Right cardiac atrium (tissue), 5 donors: ENCODE data around the gene TBPL2. TPM values are rescaled to one million over a fixed set of nuclear protein-coding genes. Genes with fewer than 3 reads are reported as not detected.
"Not testable (repeated sequence)": the region's sequence is repeated elsewhere in the genome, so short reads cannot be mapped to it uniquely, and the experiment has no call there.

Source experiments
- ATAC-seq, 2 donors: fragments of 200-7000 bp; cut with Tn5 transposase; one replicate each; pipeline versions ENCODE4 v1.8.0 to v1.9.1; 2020; ENCODE audit warnings: moderate library complexity in 2 of 2, mild to moderate bottlenecking in 1 of 2
- DNase-seq, 3 donors: peaks; one replicate each; pipeline ENCODE4 v3.0.0-alpha.2; 2020
- H3K27ac ChIP-seq: one replicate; pipeline ENCODE4 v1.5.1; 2013; ENCODE audit warnings: mild to moderate bottlenecking, low read length, control low read depth, moderate library complexity
- H3K27me3 ChIP-seq: one replicate; pipeline ENCODE4 v1.6.1; 2013; ENCODE audit not compliant: control insufficient read depth, insufficient read depth
- H3K4me1 ChIP-seq: one replicate; pipeline ENCODE4 v1.6.1; 2013; ENCODE audit warnings: low read length; ENCODE audit not compliant: control insufficient read depth, insufficient read depth
- H3K4me3 ChIP-seq: one replicate; pipeline ENCODE4 v1.5.1; 2013; ENCODE audit warnings: low read length, control low read depth
- H3K9me3 ChIP-seq: one replicate; pipeline ENCODE4 v1.6.1; 2013; ENCODE audit warnings: low read length; ENCODE audit not compliant: control insufficient read depth
- WGBS: extraction: QIAGEN DNeasy Blood & Tissue Kit; methylation state at CpG from one replicate; pipeline ENCODE4 v1.1.7; 2013; 5-methylcytosine and 5-hydroxymethylcytosine counted together
- intact Hi-C, 4 donors: fragments of 100-400 bp; cut with DNase I; formaldehyde crosslinking; loops; one replicate each; pipeline versions ENCODE4 v1.11.0 to v1.14.0; 2022 to 2023
- polyA plus RNA-seq: library from polyadenylated mRNA; stranded (reverse); fragments of 200-250 nt; gene quantifications from one replicate; pipeline ENCODE4 v1.2.3, GENCODE V29; 2013
- total RNA-seq, 4 donors: library from RNA; stranded (reverse); fragmentation: NEBNext Ultra II Directional; extraction: Animal tissue kit (Norgen Biotek cat#: 25700); gene quantifications; one replicate each; pipeline ENCODE4 v1.2.1, GENCODE V29; 2021
- donor health status: healthy with polysubstance abuse.
- donor health status: DM: no; HTN: yes; CAD: no.
- donor health status: DM: no; HTN: no; CAD: no.
- donor health status: DM: no; HTN: yes; CAD: no; lungs with severe emphysema.
- donor health status: DM: yes; HTN: yes; CAD: no.

TBPL2 gene
- total and polyA plus RNA-seq, 5 donors, result not detected

- intact Hi-C loops, H3K27ac ChIP-seq, ATAC-seq, H3K4me1 ChIP-seq, DNase-seq, H3K4me3 ChIP-seq, H3K27me3 ChIP-seq, H3K9me3 ChIP-seq: not testable (repeated sequence)
- WGBS, result 93% methylated on average over 25 of the region's 34 CpGs
Measured at GRCh38 chr14:55456411-55456810, 16.0 kb upstream of the TBPL2 start.

- Histone ChIP-seq H3K4me1 (peaks cover 2% of the 10 kb centered on the region), H3K27me3 (no peaks in the 10 kb centered on the region), H3K27ac (no peak overlapping the region), H3K4me3 (no peak overlapping the region), H3K9me3 (no peaks in the 10 kb centered on the region)
- intact Hi-C loops, result no loop called here
- DNase-seq, result peak in 2 of 3 donors; percentile 24 to 62
- peak; percentile 56 to 71 for ATAC-seq
- 11% methylated on average over 13 of the region's 13 CpGs for WGBS
Measured at GRCh38 chr14:55454264-55455002, 14.0 kb upstream of the TBPL2 start.

- Histone ChIP-seq H3K27me3 (no peaks in the 10 kb centered on the region), H3K27ac (no peak overlapping the region), H3K4me3 (no peak overlapping the region), H3K4me1 (peaks cover 3% of the 10 kb centered on the region), H3K9me3 (no peaks in the 10 kb centered on the region)
- ATAC-seq, result no peak
- intact Hi-C loops, result no loop called here
- 45% methylated on average over 2 of the region's 2 CpGs for WGBS
- DNase-seq, result no peak
Measured at GRCh38 chr14:55451950-55452349, 11.5 kb upstream of the TBPL2 start.

- WGBS, result 37% methylated on average over 4 of the region's 4 CpGs
- intact Hi-C loops, result no loop called here
- H3K27ac ChIP-seq, result no peak overlapping the region
- ATAC-seq (peak in 1 of 2 donors; percentile 50), DNase-seq (no peak)
- H3K4me3 ChIP-seq, result no peak overlapping the region
- H3K27me3 ChIP-seq, result no peaks in the 10 kb centered on the region
- no peaks in the 10 kb centered on the region for H3K9me3 ChIP-seq
- H3K4me1 ChIP-seq, result peaks cover 3% of the 10 kb centered on the region
Measured at GRCh38 chr14:55451398-55451797, 11.0 kb upstream of the TBPL2 start.

- ATAC-seq (no peak), DNase-seq (no peak)
- no peaks in the 10 kb centered on the region for H3K9me3 ChIP-seq
- no peak overlapping the region for H3K27ac ChIP-seq
- no peak overlapping the region for H3K4me3 ChIP-seq
- H3K27me3 ChIP-seq, result no peaks in the 10 kb centered on the region
- intact Hi-C loops, result no loop called here
- peaks cover 3% of the 10 kb centered on the region for H3K4me1 ChIP-seq
Measured at GRCh38 chr14:55450987-55451386, 10.6 kb upstream of the TBPL2 start.

- WGBS, result 87% methylated on average over 3 of the region's 3 CpGs
- H3K4me1 ChIP-seq, result peaks cover 3% of the 10 kb centered on the region
- ATAC-seq (no peak), DNase-seq (no peak)
- no peak overlapping the region for H3K4me3 ChIP-seq
- no peak overlapping the region for H3K27ac ChIP-seq
- intact Hi-C loops, result no loop called here
- no peaks in the 10 kb centered on the region for H3K27me3 ChIP-seq
- no peaks in the 10 kb centered on the region for H3K9me3 ChIP-seq
Measured at GRCh38 chr14:55450539-55450938, 10.1 kb upstream of the TBPL2 start.

GRCh38 chr14:55450124-55450523, 9.7 kb upstream of the TBPL2 start:
- Histone ChIP-seq H3K4me3 (no peak overlapping the region), H3K4me1 (peaks cover 3% of the 10 kb centered on the region), H3K27ac (no peak overlapping the region), H3K27me3 (no peaks in the 10 kb centered on the region), H3K9me3 (no peaks in the 10 kb centered on the region)
- DNase-seq (no peak), ATAC-seq (no peak)
- intact Hi-C loops, result no loop called here
- WGBS, result 63% methylated on average over 2 of the region's 2 CpGs

GRCh38 chr14:55449116-55449515, 8.7 kb upstream of the TBPL2 start:
- intact Hi-C loops, result loop anchor here in 2 of 4 donors (10.0 kb wide), 2 partner anchors 126 to 1026 kb away; no protein-coding TSS in a partner anchor
- H3K4me1 ChIP-seq, result peaks cover 1% of the 10 kb centered on the region
- H3K27me3 ChIP-seq, result no peaks in the 10 kb centered on the region
- WGBS, result 98% methylated on average over 3 of the region's 3 CpGs
- no peak for ATAC-seq
- no peaks in the 10 kb centered on the region for H3K9me3 ChIP-seq
- no peak for DNase-seq
- H3K27ac ChIP-seq, result no peak overlapping the region
- no peak overlapping the region for H3K4me3 ChIP-seq

GRCh38 chr14:55448141-55448614, 7.8 kb upstream of the TBPL2 start:
- H3K27me3 ChIP-seq, result no peaks in the 10 kb centered on the region
- no peak overlapping the region for H3K27ac ChIP-seq
- no peak overlapping the region for H3K4me3 ChIP-seq
- intact Hi-C loops, result loop anchor here in 2 of 4 donors (10.0 kb wide), 2 partner anchors 127 to 1027 kb away; no protein-coding TSS in a partner anchor
- 35% methylated on average over 3 of the region's 3 CpGs for WGBS
- ATAC-seq, result peak; percentile 48 to 92
- H3K9me3 ChIP-seq, result no peaks in the 10 kb centered on the region
- peaks cover 1% of the 10 kb centered on the region for H3K4me1 ChIP-seq
- DNase-seq, result peak in 1 of 3 donors; percentile 60

GRCh38 chr14:55446833-55447232, 6.4 kb upstream of the TBPL2 start:
- no peak for DNase-seq
- H3K4me1 ChIP-seq, result peaks cover 1% of the 10 kb centered on the region
- no peak overlapping the region for H3K27ac ChIP-seq
- H3K4me3 ChIP-seq, result no peak overlapping the region
- H3K27me3 ChIP-seq, result no peaks in the 10 kb centered on the region
- H3K9me3 ChIP-seq, result no peaks in the 10 kb centered on the region
- intact Hi-C loops, result loop anchor here in 2 of 4 donors (10.0 kb wide), 2 partner anchors 128 to 1028 kb away; no protein-coding TSS in a partner anchor
- peak in 1 of 2 donors; percentile 55 for ATAC-seq
- WGBS, result 52% methylated on average over 2 of the region's 2 CpGs

- WGBS, result 16% methylated on average over 5 of the region's 5 CpGs
- intact Hi-C loops, result loop anchor here in 2 of 4 donors (10.0 kb wide), 2 partner anchors 129 to 1029 kb away; no protein-coding TSS in a partner anchor
- peak; percentile 51 to 67 for ATAC-seq
- DNase-seq, result peak in 1 of 3 donors; percentile 29
- Histone ChIP-seq H3K9me3 (no peaks in the 10 kb centered on the region), H3K4me1 (peaks cover 1% of the 10 kb centered on the region), H3K27ac (no peak overlapping the region), H3K27me3 (no peaks in the 10 kb centered on the region), H3K4me3 (no peak overlapping the region)
Measured at GRCh38 chr14:55446127-55446736, 5.8 kb upstream of the TBPL2 start.
